ENCODE results near the gene EDARADD. TPM values are rescaled to one million over a fixed set of nuclear protein-coding genes. Genes with fewer than 3 reads are reported as not detected.

The EDARADD gene
- total RNA-seq, 3 donors from 2014 or later, result 0.32 to 27.1 (median 20.3) TPM

DNA sequence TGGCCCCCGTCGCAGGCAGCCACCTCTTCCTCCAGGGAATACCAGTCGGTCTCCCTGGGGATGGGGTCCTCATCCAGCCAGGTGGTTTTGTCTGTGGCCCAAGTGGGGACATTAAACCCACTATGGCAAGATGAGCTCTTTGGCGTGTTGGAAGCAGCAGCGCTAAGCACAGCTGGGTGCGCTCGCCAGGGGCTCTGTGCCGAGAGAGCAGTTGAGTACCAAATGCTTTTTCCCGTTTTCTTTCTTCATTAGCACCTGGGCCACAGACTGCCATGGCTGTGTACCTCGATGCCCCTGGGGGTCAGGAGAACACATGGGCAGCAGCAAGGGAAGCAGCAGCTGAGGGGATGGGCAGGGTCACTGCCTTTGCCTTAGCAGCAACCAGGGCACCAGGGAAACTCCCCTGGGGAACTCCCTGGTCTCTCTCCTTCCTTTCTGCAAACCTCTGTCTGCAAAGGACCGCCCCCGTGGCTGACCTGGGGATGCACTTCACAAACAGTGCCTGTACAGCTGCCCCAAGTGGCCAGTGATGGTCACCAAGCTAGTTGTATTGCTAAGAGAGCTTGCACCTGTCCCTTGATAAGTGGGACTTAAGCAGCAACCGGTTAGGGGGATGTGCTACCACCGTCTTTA lies 31.1 kb downstream of the EDARADD start:
- intact Hi-C loops (cut with DNase I; ENCODE audit: low total_unique reads), result no loop called here
- H3K27me3 ChIP-seq, result no peaks in the 10 kb centered on the region

DNA sequence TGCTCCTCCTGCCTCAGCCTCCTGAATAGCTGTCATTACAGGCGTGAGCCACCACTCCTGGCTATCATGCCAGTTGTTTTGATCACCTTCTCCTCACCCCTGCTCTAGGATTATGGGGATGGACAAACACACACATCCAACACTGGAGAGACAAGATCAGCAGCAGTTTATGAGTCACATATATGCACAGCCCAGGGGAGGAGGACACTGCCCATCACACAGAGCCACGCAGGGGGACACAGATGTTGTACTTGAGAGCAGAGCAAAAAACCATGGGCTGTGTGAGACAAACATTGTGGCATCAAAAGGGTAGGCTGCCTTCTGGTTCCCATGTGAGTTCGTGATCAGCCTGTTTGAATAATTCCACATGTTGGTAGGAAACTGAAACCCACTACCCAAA lies 32.1 kb downstream of the EDARADD start:
- Histone ChIP-seq H3K4me3 (no peak overlapping the region), H3K36me3 (no peaks in the 10 kb centered on the region), H3K27ac (no peak overlapping the region), H3K9me3 (no peaks in the 10 kb centered on the region), H3K27me3 (no peaks in the 10 kb centered on the region), H3K4me1 (no peaks in the 10 kb centered on the region)
- TF ChIP-seq, protein P1, sequence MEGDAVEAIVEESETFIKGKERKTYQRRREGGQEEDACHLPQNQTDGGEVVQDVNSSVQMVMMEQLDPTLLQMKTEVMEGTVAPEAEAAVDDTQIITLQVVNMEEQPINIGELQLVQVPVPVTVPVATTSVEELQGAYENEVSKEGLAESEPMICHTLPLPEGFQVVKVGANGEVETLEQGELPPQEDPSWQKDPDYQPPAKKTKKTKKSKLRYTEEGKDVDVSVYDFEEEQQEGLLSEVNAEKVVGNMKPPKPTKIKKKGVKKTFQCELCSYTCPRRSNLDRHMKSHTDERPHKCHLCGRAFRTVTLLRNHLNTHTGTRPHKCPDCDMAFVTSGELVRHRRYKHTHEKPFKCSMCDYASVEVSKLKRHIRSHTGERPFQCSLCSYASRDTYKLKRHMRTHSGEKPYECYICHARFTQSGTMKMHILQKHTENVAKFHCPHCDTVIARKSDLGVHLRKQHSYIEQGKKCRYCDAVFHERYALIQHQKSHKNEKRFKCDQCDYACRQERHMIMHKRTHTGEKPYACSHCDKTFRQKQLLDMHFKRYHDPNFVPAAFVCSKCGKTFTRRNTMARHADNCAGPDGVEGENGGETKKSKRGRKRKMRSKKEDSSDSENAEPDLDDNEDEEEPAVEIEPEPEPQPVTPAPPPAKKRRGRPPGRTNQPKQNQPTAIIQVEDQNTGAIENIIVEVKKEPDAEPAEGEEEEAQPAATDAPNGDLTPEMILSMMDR (IDR thresholded peaks at IDR 0.05), result no peak
- TF ChIP-seq POLR2A (IDR thresholded peaks at IDR 0.05), result no peak
- TF ChIP-seq POLR2AphosphoS5 (IDR thresholded peaks at IDR 0.05), result no peak
- intact Hi-C loops (cut with DNase I; ENCODE audit: low total_unique reads), result no loop called here
- no peak for DNase-seq (ENCODE audit: low spot score in 2 of 2)

More for the DNA sequence above, 31.1 kb downstream of the EDARADD start:
- H3K27ac ChIP-seq, result no peak overlapping the region
- H3K9me3 ChIP-seq, result no peaks in the 10 kb centered on the region
- H3K4me1 ChIP-seq, result no peaks in the 10 kb centered on the region
- H3K36me3 ChIP-seq, result no peaks in the 10 kb centered on the region
- DNase-seq (ENCODE audit: low spot score in 2 of 2), result no peak
- TF ChIP-seq POLR2A (IDR thresholded peaks at IDR 0.05) (no peak), POLR2AphosphoS5 (IDR thresholded peaks at IDR 0.05) (no peak)
- TF ChIP-seq, protein P1 (IDR thresholded peaks at IDR 0.05), result no peak
- no peak overlapping the region for H3K4me3 ChIP-seq

DNA sequence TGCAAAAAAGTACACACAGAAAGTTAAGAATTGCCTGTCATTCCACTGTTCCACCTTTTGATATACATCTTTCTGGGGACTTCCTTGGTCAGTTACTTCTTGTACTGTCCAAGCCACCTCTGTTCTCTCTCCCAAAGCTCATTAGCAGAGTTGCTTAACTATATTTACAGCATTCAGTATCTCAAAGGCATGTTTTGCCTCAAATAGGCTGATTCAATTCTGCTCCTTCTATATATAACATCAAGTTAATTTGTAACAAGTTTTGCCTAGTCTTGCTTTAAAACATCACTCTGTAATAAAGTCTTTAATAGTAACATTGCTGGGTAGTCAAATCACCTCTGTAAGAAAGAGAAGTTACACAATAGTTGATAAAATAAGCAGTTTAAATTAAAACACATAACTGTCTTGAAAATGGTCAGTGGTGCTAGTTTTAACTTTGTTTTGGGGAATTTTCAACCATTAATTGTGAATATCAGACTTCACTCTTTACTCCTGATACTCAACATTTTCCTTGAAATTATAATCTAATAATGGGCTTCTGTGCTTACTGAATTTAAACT lies 35.7 kb downstream of the EDARADD start:
- no peaks in the 10 kb centered on the region for H3K36me3 ChIP-seq
- H3K9me3 ChIP-seq, result no peaks in the 10 kb centered on the region
- no peak overlapping the region for H3K27ac ChIP-seq
- H3K4me3 ChIP-seq, result no peak overlapping the region
- intact Hi-C loops (cut with DNase I; ENCODE audit: low total_unique reads), result no loop called here
- H3K4me1 ChIP-seq, result no peaks in the 10 kb centered on the region
- TF ChIP-seq POLR2AphosphoS5 (IDR thresholded peaks at IDR 0.05), result no peak
- TF ChIP-seq, protein P1 (IDR thresholded peaks at IDR 0.05), result no peak
- TF ChIP-seq POLR2A (IDR thresholded peaks at IDR 0.05), result no peak
- H3K27me3 ChIP-seq, result no peaks in the 10 kb centered on the region
- DNase-seq (ENCODE audit: low spot score in 2 of 2), result no peak

DNA sequence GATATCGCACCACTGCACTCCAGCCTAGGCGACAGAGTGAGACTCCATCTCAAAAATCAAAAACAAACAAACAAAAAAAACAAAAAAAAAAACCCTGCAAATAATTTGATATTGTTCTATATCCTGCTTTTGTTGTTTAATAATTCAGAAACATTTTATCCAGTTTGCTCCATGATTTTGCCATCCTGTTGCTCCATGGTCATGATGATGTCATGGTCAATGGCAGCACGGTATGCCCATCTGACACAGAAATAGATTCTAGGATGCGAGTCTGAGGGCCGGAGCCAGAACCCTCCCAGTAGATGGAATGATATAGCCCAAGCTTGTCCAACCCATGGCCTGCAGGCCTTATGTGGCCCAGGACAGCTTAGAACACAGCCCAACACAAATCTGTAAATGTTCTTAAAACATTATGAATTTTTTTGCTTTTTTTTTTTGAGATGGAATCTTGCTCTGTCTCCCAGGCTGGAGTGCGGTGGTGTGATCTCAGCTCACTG lies 39.8 kb downstream of the EDARADD start:
- H3K4me3 ChIP-seq, result no peak overlapping the region
- no peaks in the 10 kb centered on the region for H3K36me3 ChIP-seq
- TF ChIP-seq, protein P1 (IDR thresholded peaks at IDR 0.05), result no peak
- no peak for TF ChIP-seq POLR2AphosphoS5 (IDR thresholded peaks at IDR 0.05)
- no peak for TF ChIP-seq POLR2A (IDR thresholded peaks at IDR 0.05)
- intact Hi-C loops (cut with DNase I; ENCODE audit: low total_unique reads), result no loop called here
- no peaks in the 10 kb centered on the region for H3K9me3 ChIP-seq
- no peak overlapping the region for H3K27ac ChIP-seq
- DNase-seq (ENCODE audit: low spot score in 2 of 2), result no peak
- H3K4me1 ChIP-seq, result no peaks in the 10 kb centered on the region
- H3K27me3 ChIP-seq, result no peaks in the 10 kb centered on the region

DNA sequence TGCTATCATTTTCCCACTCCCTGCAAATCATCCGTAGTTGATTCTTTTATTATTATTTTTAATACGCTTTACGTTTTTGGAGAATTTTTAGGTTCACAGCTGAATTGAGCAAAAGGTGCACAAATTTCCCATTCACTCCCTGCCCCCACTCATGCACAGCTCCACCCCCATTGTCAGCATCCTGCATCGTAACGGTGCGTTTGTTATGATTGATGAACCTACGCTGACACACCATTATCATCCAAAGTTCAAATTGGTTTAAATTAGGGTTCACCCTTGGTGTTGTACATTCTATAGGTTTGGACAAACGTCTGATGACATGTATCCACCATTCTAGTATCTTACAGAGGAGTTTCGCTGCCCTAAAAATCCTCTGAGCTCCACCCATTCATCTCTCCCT lies 44.5 kb downstream of the EDARADD start:
- no peak overlapping the region for H3K27ac ChIP-seq
- H3K9me3 ChIP-seq, result no peaks in the 10 kb centered on the region
- H3K27me3 ChIP-seq, result no peaks in the 10 kb centered on the region
- intact Hi-C loops (cut with DNase I; ENCODE audit: low total_unique reads), result no loop called here
- no peaks in the 10 kb centered on the region for H3K36me3 ChIP-seq
- no peak overlapping the region for H3K4me3 ChIP-seq
- H3K4me1 ChIP-seq, result no peaks in the 10 kb centered on the region
- DNase-seq (ENCODE audit: low spot score in 2 of 2), result no peak
- TF ChIP-seq POLR2AphosphoS5 (IDR thresholded peaks at IDR 0.05), result no peak
- no peak for TF ChIP-seq POLR2A (IDR thresholded peaks at IDR 0.05)
- TF ChIP-seq, protein P1 (IDR thresholded peaks at IDR 0.05), result no peak
